ENCODE measurements around the gene MYO15B. TPM values are rescaled to one million over a fixed set of nuclear protein-coding genes. Genes with fewer than 3 reads are reported as not detected.

The MYO15B gene
- total RNA-seq (2014; rRNA removed; shearing (Covaris generic); ENCODE audit: low replicate concordance) = 0.34 and 16.6 TPM in 2 replicates

DNA sequence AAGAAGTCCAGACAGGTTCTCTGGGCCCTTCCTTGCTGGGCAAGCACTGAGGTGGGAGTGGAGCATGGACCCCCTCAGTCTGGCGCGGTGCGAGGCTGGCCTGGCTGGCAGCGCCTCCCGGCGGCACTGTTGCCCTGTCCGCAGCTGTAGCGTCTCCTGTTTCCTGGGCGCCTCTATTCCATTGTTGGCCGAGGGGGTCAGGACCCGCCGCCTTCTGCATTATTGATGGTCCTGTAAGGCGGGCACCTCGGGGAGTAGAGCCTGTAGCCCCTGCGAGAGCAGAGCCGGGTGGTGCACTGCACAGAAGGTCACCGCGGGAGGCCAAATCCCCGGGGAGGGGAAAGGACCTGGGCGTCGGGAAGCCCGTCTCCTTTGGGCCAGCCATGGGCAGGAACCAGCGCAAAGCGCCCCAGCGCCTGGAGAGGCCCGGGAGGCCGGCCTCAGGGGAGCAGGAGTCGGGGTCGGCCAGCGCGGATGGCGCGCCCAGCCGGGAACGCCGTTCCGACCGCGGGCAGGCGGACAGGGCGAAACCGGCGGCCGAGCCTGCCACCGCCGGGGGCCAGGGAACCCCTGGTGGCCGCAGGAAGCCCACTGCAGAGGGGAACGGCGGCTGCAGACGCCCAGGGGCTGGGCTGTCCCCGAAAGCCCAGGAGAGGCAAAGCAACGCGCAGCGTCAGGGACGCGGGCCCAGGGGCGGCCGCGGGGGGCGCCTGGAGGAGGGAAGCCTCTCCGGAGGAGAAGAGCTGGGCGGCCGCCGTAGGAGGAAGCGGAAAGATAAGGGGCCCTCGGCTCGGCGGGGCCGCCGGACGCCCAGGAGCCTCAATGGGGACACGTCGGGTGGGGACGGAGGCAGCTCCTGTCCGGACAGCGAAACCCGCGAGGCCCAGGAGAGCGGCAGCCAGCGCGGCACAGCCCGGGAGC lies at the start of gene MYO15B:
Gene MYO15B (plus strand): TSS at position 126 of the 921 bp plus-strand sequence. CDS start 258 bp downstream, at position 384.
- no peak for DNase-seq (ENCODE audit: low read depth)
- in situ Hi-C loops (cut with HindIII; ENCODE audit: low pct_unique_long_range_greater_than_20kb, low sequenced_read_pairs) = no loop called here

DNA sequence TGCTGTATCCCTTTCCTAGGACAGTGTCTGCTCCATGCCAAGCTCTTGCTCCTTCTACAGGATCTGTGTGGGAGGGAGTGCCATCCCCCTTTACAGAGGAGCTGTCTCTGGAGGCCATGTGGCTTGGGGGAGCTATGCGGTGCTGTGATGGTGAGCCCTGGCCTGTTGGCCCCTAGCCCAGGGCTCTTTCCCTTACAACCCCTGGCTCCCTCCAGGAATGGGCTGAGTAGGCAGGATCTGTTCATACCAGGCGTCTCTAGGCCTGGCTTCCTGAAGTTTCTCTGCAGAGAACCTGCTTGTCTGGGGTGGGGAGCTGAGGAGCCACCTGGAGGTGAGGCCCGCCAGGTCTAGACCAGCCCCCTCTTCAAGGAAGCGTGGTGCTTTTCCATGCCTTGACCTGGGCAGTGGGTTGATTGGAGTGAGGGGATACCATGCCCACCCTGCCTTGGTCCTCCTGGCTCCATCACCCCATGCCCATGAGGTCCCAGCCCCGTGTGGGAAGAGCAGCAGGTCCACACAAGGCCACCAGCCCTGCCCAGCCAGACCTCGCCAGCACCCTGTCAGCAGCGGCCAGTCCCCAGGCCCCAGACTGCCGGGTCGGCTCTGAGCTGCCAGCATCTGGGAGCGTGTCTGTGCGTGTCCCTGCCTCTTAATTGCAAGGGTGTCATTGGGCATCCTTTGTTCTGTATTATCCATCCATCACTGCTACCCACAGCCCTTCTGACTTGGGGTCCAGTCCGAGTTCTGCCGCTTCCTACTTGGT lies 47.5 kb upstream of the MYO15B start:
- in situ Hi-C loops (cut with HindIII; ENCODE audit: low pct_unique_long_range_greater_than_20kb, low sequenced_read_pairs) = no loop called here
- DNase-seq (ENCODE audit: low read depth) = no peak

DNA sequence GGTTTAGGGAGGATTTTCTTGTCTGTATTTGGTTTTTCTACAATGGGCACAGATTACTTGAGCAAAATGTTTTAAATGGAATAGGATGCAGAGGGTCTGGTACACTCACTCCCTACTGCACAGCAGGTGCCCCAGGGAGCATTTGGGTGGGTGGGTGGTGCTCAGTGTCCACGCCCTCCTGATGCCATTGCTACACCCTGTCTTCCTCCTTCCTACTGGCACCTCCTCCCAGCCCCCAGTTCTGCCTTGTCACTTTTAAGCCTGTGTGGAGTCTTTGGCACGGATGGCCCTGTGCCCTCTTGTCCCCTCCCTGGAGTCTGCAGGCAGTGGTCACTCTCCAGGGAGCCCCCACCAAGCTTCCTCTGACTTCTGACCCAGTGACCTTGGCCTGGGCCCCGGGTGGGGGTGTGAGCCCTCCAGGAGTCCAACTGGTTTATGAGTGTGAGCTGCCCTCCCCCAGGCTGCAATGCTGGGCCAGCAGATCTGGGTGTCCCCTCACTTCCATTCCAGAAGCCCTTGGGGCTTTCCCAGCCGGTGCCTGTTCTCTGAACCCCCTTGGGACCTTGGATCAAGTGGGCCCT lies 46.6 kb upstream of the MYO15B start:
- in situ Hi-C loops (cut with HindIII; ENCODE audit: low pct_unique_long_range_greater_than_20kb, low sequenced_read_pairs) = no loop called here
- no peak for DNase-seq (ENCODE audit: low read depth)

DNA sequence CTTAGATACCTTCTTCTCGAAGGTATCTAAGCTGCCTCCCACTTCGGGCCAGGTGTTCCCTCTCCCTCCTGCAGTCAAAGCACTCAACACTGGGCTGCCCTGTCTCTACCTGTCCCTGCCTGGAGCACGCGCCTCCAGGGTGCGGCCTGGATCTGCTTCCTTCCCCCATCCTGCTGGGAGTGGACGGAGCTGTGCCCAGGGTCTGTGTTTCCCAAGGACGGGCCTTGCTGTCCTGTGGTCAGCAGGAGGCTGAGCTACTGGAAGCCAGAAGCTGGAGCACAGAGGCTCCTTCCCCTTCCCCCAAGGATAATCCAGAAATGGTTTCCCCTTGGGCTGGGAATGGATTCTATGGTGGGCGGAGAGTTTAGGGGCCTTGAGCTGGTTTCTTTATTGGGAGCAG lies 45.4 kb upstream of the MYO15B start:
- DNase-seq (ENCODE audit: low read depth) = no peak
- in situ Hi-C loops (cut with HindIII; ENCODE audit: low pct_unique_long_range_greater_than_20kb, low sequenced_read_pairs) = no loop called here

GRCh38 chr17:75542728-75543336 lies 44.8 kb upstream of the MYO15B start:
- no peak for DNase-seq (ENCODE audit: low read depth)
- in situ Hi-C loops (cut with HindIII; ENCODE audit: low pct_unique_long_range_greater_than_20kb, low sequenced_read_pairs) = no loop called here

- in situ Hi-C loops (cut with HindIII; ENCODE audit: low pct_unique_long_range_greater_than_20kb, low sequenced_read_pairs) = no loop called here
- DNase-seq (ENCODE audit: low read depth) = no peak
Measured at GRCh38 chr17:75544250-75544649, 43.4 kb upstream of the MYO15B start.

GRCh38 chr17:75546181-75546580 lies 41.4 kb upstream of the MYO15B start:
- in situ Hi-C loops (cut with HindIII; ENCODE audit: low pct_unique_long_range_greater_than_20kb, low sequenced_read_pairs) = no loop called here
- DNase-seq (ENCODE audit: low read depth) = no peak

DNA sequence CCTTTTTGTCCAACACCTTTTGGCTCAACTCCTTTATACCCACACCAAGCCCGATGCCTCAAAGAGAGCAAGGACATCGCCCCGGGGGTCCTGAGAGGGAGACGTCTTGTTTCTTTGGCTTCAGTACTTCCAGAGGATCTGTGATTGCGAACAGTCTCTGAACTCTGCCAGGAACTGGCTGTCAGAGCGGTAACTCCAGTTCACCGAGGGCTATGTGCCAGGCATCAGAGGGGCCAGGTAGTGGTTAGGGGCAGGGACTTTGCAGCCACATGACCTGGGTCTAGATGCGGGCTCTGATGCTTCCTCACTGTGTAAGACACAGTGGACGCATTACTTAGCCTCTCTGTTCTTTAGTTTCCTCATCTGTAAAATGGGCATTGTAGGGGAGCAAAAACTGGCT lies 40.5 kb upstream of the MYO15B start:
- DNase-seq (ENCODE audit: low read depth) = no peak
- in situ Hi-C loops (cut with HindIII; ENCODE audit: low pct_unique_long_range_greater_than_20kb, low sequenced_read_pairs) = no loop called here

DNA sequence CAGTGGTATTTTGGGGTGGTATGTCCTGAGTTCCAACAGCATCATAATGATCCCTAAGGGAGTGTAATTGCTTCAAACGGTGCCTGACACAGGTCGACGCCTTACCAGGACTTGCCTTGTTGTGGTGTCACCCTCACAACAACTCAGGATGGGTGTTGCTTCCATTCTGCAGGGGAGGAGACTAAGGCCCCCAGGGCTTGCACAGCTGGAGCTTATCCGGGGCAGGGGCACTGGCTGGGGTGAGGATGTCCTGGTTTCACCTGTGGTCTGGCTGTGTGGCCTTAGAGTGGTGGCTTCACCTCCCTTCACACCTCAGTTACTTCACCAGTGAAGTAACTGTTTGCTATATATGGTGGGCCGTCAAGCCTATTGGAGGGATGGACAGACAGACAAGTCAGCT lies 38.8 kb upstream of the MYO15B start:
- DNase-seq (ENCODE audit: low read depth) = no peak
- in situ Hi-C loops (cut with HindIII; ENCODE audit: low pct_unique_long_range_greater_than_20kb, low sequenced_read_pairs) = no loop called here

DNA sequence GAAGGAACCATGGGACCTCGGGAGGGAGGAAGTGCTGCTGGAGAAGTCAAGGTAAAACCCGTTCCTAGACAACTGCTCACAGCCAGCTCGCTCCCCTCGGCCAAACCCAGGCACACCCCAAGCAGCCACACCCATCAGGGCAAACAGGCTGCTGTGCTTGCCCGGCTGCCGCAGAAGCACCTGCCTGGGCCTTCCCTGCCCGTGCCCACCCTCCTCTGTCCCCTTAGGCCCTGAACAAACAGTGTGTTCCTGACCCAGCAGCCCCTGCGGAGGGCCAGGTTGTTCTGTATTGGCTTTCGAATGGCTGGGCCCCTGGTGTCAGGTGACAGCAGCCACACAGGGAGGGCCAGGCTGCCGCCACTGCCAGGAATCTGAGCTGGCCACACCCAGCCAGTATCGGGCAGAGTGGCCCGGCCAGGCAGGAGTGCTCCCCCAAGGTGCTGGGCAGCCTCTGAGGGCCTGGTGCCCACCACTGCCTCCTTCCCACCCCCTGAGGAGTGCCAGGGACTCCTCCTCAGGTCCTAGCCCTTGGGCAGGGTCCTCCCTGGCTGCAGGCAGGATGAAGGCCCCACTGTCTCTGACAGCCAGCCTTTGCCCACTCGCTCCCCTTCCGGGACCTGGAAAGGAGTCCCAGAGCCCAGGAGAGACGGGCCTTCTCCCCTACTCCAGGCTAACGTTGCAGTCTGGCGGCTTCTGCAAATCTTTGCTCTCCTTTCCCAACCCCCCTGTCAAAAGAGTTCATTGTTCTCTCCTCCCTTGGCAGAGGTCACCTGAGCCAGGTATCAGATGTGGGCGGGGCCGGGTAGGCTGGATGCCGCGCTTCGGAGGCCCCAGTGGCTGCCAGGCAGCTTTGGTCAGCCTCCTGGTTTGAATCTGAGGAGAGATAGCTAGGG lies 38.1 kb upstream of the MYO15B start:
- DNase-seq (ENCODE audit: low read depth) = peak; percentile 16

GRCh38 chr17:75550139-75550465 lies 37.5 kb upstream of the MYO15B start:
- in situ Hi-C loops (cut with HindIII; ENCODE audit: low pct_unique_long_range_greater_than_20kb, low sequenced_read_pairs) = no loop called here

More for the DNA sequence above, 38.1 kb upstream of the MYO15B start:
- in situ Hi-C loops (cut with HindIII; ENCODE audit: low pct_unique_long_range_greater_than_20kb, low sequenced_read_pairs) = no loop called here

DNA sequence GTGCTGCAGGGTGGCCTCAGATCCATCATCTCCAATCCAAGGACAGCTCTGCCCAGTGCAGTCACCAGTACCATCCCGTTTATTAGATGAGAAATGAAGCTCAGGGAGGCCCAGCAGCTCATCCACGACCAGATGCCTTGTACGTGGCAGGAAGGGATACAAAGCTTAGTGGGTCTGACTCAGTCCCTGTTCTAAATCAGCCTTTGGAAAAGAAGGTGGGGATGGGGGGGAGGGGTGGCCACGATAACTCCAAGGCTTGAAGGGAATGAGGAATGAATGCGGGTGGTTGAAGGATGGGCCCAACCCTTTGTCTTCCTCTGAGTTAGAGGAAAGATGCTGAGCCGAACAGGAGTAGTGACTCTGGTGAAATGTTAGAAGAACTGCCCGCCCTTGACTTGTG lies 36.3 kb upstream of the MYO15B start:
- in situ Hi-C loops (cut with HindIII; ENCODE audit: low pct_unique_long_range_greater_than_20kb, low sequenced_read_pairs) = no loop called here
- DNase-seq (ENCODE audit: low read depth) = peak; percentile 20

More at GRCh38 chr17:75550139-75550465, 37.5 kb upstream of the MYO15B start:
- no peak for DNase-seq (ENCODE audit: low read depth)

DNA sequence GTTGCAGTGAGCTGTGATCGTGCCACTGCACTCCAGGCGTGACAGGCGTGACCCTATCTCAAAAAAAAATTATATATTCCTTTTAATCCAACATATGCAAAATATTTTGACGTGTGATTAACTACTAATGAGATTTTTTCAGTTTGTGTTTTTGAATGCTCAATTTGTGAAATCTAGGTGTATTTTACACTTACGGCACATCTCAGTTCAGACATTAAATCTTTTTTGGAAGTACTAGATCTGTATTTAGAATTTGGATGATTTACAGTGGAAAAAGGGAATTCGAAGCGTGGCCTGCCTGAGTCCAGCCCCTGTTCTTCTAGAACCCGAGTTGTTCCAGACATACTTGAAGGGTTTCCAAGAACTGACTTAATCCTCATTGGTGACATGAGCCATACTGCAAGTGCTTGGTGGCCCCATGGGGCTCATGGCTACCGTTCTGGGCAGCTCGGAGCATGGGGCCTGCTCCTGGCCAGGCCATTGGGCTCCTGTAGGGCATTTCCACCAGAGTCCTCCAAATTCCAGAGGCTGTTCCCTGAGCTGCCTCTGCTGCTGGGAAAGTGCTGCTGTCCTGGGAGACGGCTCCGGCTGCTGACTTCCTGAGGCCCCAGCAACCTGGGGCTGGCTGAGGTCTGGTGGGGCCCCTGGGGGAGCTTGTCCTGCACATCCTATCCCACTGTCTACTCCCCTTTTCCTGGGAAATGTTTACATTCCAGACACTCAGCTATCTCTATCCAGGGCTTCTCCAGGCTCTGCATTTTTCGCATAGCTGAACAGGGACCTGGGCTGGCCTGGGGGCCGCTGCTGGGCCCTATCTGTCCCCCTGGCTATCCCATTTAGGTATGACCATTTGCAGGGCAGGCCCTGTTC lies 34.9 kb upstream of the MYO15B start:
- DNase-seq (ENCODE audit: low read depth) = no peak
- in situ Hi-C loops (cut with HindIII; ENCODE audit: low pct_unique_long_range_greater_than_20kb, low sequenced_read_pairs) = no loop called here

DNA sequence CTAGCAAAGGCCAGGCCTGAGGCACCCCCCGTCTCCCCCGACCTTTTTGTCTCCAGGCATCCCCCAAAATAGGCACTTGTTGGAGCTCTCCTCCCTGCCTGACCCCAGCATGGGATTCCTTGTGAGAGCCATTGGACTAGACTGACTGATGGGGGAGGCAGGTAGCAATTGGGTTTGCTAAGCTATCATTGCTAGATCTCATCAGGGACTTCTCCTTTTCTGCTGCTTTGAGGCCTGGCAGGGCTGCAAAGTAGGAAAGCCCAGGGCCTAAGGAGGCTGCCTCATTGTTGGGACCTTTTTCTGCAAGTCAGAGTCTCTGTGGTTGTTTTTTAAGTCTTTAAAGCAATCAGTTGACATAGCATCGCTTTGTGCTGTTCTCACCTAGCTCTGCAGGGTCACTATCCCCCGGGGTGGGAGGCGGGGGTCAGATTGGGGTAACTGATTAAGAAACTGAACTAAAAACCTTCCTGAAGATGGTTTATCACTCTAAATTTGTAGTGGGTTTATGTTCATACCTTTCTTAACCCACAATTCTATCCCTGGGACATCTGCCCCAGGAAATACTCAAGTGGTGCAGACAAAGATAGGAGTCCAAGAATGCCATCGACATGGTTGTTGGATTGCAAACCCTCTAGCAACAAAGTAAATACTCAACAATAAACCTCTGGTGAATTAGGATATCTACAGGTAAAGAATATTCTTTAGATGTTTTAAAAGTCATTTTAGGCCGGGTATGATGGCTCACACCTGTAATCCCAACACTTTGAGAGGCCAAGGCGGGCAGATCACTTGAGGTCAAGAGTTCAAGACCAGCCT lies 34.1 kb upstream of the MYO15B start:
- in situ Hi-C loops (cut with HindIII; ENCODE audit: low pct_unique_long_range_greater_than_20kb, low sequenced_read_pairs) = no loop called here
- no peak for DNase-seq (ENCODE audit: low read depth)

DNA sequence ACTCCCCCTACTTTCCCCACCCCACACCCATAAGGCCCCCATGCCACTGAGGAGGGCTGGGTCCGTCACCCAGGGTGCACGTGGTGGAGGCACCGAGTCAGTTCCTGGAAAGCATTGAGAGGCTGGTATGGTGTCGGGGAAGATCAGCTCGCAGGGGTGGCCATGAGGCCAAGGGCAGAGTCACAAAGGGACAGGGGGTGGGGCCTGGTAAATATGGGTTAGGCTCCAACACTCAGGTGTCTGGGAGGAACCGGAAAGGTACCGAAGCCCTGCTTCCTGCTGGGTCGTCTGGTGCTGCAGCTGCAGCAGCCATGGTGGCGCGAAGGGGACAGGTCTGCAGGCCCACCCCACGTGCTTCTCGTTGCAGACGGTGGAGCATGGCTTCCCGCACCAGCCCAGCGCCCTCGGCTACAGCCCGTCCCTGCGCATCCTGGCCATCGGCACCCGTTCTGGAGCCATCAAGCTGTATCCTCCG lies 31.9 kb upstream of the MYO15B start:
- DNase-seq (ENCODE audit: low read depth) = no peak
- in situ Hi-C loops (cut with HindIII; ENCODE audit: low pct_unique_long_range_greater_than_20kb, low sequenced_read_pairs) = no loop called here
